Endometrial microvascular endothelial cells (primary cell): ENCODE data around the gene HTR4. TPM values are rescaled to one million over a fixed set of nuclear protein-coding genes. Genes with fewer than 3 reads are reported as not detected.
"Not testable (repeated sequence)": the region's sequence is repeated elsewhere in the genome, so short reads cannot be mapped to it uniquely, and the experiment has no call there.

Experiments
- in situ Hi-C: cut with HindIII; loops from 2 replicates; pipeline ENCODE4 v1.10.0; 2017; ENCODE audit warnings: low sequenced_read_pairs, low pct_unique_long_range_greater_than_20kb; ENCODE audit errors: inconsistent ontology term
- total RNA-seq: library from RNA; depleted of rRNA; stranded (reverse); fragments of >200 nt; gene quantifications from one replicate; pipeline ENCODE4 v1.2.3, GENCODE V29; 2015; ENCODE audit errors: inconsistent ontology term

HTR4 gene
- total RNA-seq, 1 donor from 2014 or later = not detected

GRCh38 chr5:148556835-148557234, 97.5 kb downstream of the HTR4 start:
- in situ Hi-C loops = no loop called here

DNA sequence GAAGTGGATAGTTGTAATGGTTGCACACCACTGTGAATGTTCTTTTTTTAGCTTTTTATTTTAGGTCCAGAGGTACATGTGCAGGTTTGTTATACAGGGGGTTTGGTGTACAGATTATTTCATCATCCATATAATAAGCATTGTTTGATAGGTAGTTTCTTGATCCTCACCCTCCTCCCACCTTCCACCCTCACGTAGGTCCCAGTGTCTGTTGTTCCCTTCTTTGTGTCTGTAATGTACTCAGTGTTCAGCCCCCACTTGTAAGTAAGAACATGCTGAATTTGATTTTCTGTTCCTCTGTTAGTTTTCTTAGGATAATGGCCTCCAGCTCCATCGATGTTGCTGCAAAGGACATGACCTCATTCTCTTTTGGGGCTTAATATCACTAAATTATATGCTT, 99.7 kb downstream of the HTR4 start:
- in situ Hi-C loops = no loop called here

DNA sequence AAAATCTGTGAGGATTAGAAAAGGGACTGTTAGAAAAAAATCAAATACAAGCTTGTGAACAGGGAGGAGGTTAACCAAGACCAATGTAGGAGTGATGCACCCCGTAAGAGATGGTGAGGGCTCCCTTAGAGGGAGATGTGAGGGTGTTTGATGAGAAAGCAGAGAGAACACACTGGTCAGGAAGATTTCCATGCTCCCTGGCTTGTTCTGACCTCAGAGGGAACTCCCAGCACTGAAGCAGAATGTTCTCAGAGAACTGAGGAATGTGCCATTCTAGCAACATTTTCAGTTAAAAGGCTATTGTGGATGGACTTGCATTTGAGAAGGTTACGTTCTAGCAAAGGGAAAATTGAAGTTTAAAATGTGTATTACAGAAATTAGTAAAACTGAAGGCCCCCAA, 110.6 kb downstream of the HTR4 start:
- in situ Hi-C loops = no loop called here

DNA sequence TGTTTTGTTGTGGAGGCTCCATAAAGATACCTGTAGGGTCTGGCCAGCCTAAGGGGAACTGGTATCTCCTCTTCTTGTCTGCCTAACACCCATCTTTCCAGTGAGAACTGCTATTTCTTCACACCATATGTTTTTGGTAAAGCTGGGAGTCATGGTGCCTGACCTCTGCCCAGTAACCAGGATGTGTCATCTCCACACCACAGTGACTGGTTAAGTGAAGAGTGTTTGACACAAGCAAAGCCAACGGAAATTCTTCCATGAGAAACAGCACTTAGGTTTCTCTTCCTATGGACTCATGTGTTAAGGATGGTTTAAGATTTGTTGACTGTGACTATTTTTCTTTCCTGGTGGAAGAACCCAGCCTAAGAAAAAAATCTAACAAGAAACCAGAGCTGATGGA, 111.5 kb downstream of the HTR4 start:
- in situ Hi-C loops = no loop called here

GRCh38 chr5:148541054-148541835, 113.1 kb downstream of the HTR4 start:
- in situ Hi-C loops = no loop called here

DNA sequence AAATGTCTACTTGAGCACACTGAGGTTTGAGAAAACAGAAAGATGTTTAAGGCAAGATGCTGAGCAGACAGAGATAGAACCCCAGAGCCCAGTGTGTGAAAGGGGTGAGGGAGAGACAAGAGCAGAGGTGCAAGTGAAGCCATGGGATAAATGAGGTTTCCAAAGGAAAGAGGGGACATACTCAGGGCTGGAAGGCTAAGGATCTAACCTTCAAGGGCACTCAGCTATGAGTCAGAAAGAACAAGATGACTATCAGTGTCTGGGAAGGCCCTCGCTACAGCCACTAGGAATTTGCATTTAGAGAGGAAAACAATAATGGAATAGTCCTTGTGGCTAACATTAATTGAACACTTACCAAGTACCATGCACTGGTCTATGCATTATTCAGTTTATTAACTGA, 113.7 kb downstream of the HTR4 start:
- in situ Hi-C loops = no loop called here

DNA sequence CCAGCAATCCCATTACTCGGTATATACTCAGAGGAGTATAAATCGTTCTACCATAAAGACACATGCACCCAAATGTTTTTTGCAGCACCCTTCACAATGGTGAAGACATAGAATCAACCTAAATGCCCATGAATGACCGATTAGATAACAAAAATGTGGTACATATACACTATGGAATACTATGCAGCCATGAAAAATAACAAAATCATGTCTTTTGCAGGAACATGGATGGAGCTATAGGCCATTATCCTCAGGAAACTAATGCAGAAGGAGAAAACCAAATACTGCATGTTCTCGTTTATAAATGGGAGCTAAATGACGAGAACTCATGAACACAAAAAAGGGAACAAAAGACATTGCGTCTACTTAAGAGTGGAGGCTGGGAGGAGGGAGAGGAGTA, 114.5 kb downstream of the HTR4 start:
- in situ Hi-C loops = no loop called here

DNA sequence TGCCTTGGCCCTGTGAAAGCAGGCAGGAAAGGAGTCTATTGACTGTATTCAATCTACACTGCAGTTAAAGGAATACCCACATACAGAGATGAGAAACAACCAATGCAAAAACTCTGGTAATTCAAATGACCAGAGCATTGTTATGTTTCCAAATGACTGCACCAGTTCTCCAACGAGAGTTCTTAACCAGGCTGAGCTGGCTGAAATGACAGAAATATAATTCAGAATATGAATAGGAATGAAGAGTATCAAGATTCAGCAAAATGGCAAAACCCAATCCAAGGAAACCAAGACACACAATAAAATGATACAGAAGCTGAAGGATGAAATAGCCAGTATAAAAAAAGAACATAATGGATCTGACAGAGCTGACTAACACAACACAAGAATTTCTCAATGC, 119.1 kb downstream of the HTR4 start:
- in situ Hi-C loops = no loop called here

GRCh38 chr5:148532969-148533670, 121.2 kb downstream of the HTR4 start:
- in situ Hi-C loops = no loop called here

DNA sequence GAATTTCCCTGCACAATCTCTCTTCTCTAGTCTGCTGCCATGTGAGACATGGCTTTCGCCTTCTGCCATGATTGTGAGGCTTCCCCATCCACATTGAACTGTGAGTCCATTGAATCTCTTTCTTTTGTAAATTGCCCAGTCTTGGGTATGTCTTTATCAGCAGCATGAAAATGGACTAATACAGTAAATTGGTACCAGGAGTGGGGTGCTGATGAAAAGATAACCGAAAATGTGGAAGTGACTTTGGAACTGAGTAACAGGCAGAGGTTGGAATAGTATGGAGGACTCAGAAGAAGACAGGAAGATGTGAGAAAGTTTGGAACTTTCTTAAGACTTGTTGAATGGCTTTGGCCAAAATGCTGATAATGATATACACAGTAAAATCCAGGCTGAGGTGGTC, 124.9 kb downstream of the HTR4 start:
- in situ Hi-C loops = not testable (repeated sequence)

- in situ Hi-C loops = no loop called here
Measured at GRCh38 chr5:148524721-148525120, 129.6 kb downstream of the HTR4 start.

DNA sequence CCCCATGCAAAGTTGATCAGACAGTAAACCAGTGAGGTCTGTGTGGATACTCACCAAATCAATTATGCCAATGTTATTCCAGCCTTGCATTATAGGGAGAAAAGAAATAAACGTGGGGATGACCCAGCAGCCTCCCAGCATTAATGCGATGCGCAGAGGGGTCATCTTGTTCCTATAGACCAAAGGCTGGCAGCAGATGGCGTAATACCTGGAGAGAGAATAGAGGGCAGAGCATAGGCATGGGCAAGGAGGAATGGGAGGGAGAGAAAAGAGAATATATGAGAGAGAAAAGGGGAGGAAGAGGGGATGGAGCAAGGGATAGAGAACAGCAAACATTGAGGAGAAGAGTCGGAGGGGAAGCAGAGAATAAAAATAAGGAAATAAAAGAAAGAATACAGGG, 131.2 kb downstream of the HTR4 start:
- in situ Hi-C loops = no loop called here

DNA sequence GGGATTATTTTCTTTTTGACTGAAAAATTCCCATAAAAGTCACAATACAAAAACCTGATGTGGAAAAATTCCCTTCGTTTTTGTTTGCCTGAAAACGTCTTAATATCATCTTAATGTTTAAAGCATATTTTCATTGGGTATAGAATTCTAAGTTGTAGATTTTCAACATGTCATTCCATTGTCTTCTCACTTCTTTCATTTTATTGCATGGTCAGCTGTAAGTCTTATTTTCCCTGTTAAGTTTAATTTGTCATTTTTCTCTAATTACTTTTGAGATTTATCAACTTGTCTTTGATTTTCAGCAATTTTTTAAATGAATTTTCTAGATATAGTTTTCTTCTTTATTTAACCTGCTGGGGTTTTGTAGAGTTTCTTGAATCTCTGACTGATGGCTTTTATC, 138.9 kb downstream of the HTR4 start:
- in situ Hi-C loops = no loop called here

GRCh38 chr5:148514344-148514743, 140.0 kb downstream of the HTR4 start:
- in situ Hi-C loops = no loop called here

DNA sequence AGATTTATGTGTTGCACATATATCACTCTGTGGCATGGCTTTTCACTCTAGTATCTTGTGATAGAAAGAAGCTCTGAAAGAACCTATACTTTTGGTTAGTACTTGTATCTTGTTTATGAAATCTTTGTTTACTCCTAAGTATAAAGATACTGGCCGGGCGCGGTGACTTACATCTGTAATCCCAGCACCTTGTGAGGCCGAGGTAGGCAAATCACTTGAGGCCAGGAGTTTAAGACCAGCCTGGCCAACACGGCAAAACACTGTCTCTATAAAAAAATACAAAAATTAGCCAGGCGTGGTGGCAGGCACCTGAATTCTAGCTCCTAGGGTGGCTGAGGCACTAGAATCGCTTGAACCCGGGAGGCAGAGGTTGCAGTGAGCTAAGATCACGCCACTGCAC, 141.8 kb downstream of the HTR4 start:
- in situ Hi-C loops = no loop called here

- in situ Hi-C loops = no loop called here
Measured at GRCh38 chr5:148511810-148512347, 142.4 kb downstream of the HTR4 start.

- in situ Hi-C loops = no loop called here
Measured at GRCh38 chr5:148509893-148510292, 144.4 kb downstream of the HTR4 start.

DNA sequence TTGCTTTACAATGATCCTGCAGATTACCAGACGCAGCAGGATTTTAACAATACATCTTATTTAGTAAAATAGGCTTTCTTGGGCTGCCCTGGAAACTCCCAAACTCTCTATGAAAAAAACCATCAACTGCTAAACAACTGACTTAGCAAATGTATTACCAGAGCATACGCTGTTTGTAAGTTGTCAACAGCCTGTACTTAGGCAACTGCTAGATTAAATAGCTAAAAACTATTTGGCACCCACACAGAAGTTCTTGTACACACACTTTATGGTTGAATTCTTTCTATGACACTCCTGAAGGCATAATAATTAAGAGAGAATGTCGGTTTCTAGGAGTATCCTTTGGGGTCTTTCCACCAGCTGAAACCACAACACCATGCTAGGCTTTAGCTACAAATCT, 146.7 kb downstream of the HTR4 start:
- in situ Hi-C loops = no loop called here

- in situ Hi-C loops = no loop called here
Measured at GRCh38 chr5:148499452-148499851, 154.9 kb downstream of the HTR4 start.

DNA sequence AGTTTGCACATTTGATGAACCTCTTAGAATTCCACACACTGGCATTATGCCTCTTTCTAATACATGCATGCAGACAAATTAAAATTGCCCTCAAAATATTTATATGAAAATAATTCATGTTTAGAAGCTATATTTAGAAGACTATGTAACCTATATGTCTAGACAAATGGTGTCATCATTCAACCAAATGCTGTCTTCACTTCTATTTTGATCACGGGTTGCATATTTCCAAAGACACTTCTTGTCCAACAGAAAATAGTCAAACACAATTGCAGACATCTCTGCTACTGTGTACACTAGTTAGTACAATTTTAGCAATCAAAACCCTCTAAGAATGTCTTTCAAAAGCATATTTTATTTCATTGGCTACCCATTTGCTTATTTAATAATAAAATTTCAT, 156.6 kb downstream of the HTR4 start:
- in situ Hi-C loops = no loop called here
